OCI-LY7 (cell line): ENCODE data around the gene OR2T6.

Source experiments
- EZH2phosphoT487 ChIP-seq: fragments of 200-600 bp; sonication (generic); IDR thresholded peaks from 2 replicates; pipeline ENCODE4 v1.6.1; 2018; ENCODE audit warnings: low read depth, borderline replicate concordance, mild to moderate bottlenecking, mixed run types, antibody characterized with exemption, low read length, moderate library complexity, mixed read lengths
- TF ChIP-seq, protein P1 (sequence below): fragments of 200-600 bp; sonication (generic); conservative IDR thresholded peaks from 2 replicates; pipeline ENCODE4 v1.5.1; 2014; ENCODE audit warnings: mild to moderate bottlenecking, antibody characterized with exemption, low read length, moderate library complexity, mixed read lengths

DNA sequence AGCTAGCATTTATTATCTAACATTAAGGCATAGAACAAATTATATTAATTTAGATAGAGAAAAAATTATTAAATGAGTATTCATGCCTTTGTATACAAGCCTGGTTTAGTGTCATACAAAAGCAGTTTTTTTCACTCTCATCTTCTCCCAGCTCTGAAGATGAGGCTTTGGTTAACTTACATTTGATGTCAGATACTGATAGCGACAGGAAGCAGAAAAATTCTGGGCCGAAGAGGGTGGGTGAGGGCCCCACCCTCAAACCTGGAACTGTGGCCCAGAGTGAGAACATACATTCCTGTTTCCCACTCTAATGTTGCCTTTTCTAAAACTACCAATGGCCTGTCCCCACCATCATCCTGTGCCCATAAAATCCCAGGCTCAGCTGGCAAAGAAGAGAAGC lies 42.3 kb downstream of the OR2T6 start:
- TF ChIP-seq, protein P1, sequence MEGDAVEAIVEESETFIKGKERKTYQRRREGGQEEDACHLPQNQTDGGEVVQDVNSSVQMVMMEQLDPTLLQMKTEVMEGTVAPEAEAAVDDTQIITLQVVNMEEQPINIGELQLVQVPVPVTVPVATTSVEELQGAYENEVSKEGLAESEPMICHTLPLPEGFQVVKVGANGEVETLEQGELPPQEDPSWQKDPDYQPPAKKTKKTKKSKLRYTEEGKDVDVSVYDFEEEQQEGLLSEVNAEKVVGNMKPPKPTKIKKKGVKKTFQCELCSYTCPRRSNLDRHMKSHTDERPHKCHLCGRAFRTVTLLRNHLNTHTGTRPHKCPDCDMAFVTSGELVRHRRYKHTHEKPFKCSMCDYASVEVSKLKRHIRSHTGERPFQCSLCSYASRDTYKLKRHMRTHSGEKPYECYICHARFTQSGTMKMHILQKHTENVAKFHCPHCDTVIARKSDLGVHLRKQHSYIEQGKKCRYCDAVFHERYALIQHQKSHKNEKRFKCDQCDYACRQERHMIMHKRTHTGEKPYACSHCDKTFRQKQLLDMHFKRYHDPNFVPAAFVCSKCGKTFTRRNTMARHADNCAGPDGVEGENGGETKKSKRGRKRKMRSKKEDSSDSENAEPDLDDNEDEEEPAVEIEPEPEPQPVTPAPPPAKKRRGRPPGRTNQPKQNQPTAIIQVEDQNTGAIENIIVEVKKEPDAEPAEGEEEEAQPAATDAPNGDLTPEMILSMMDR: no peak
- no peak for TF ChIP-seq EZH2phosphoT487
